ENCODE results near the gene CDCA4. TPM values are rescaled to one million over a fixed set of nuclear protein-coding genes. Genes with fewer than 3 reads are reported as not detected.
A peak's percentile ranks its signal among the peaks of the same experiment; 100 is the strongest.

The CDCA4 gene
- 26.9 and 31.0 TPM in 2 replicates for total RNA-seq (2013; cell fraction: nucleolus; rRNA removed)
- total RNA-seq (2014; rRNA removed): 59.0 and 62.9 TPM in 2 replicates
- total RNA-seq (2014; rRNA removed; fragmentation: Illumina TruSeq; extraction: Trizol): 28.7 and 30.1 TPM in 2 replicates
- 56.3 and 60.2 TPM in 2 replicates for total RNA-seq (2021)
- polyA plus RNA-seq (2011; ENCODE audit: low read depth): 12.7 TPM
- polyA plus RNA-seq (2011; rRNA removed): 35.4 and 48.5 TPM in 2 replicates
- polyA plus RNA-seq (2011; cell fraction: cytosol; rRNA removed): 50.6 and 63.1 TPM in 2 replicates
- polyA plus RNA-seq (2011; cell fraction: nucleus; rRNA removed): 32.4 and 40.6 TPM in 2 replicates
- 27.2 and 36.2 TPM in 2 replicates for polyA plus RNA-seq (2012)
- polyA plus RNA-seq (2014; fragmentation: Illumina TruSeq; extraction: Trizol): 14.4 and 23.3 TPM in 2 replicates
- polyA plus RNA-seq (2014; fragmentation: Nextera tagmentation; extraction: Ambion mirVana): 10 to 100 TPM; 10.4 to 16.1 TPM
- 55.7 and 59.3 TPM in 2 replicates for polyA plus RNA-seq (2014; rRNA removed)
- 10 to 100 TPM; 61.7 to 64.0 TPM for polyA plus RNA-seq (2016; fragmentation: Nextera tagmentation; extraction: Ambion mirVana)
- polyA minus RNA-seq (2011; rRNA and poly(A)+ RNA removed): 25.7 and 41.9 TPM in 2 replicates
- polyA minus RNA-seq (2011; cell fraction: cytosol; rRNA and poly(A)+ RNA removed): 16.9 and 21.2 TPM in 2 replicates
- 8.0 and 14.2 TPM in 2 replicates for polyA minus RNA-seq (2011; cell fraction: nucleus; rRNA and poly(A)+ RNA removed)
- Bru-seq, nascent RNA: percentile 89 among the genes with signal in this experiment
- percentile 79 among the genes with signal in this experiment for BruChase-seq, experiment 1, labeled RNA remaining after a 6-hour chase
- BruChase-seq, experiment 2, labeled RNA remaining after a 2-hour chase: percentile 92 among the genes with signal in this experiment
- long read RNA-seq, experiment 1, transcript CDCA4-201 (2 exons, 2,513 nt): major isoform, 99 of 114 reads
- long read RNA-seq, experiment 1, partial matches to known transcripts: 0 of 114 reads
- long read RNA-seq, experiment 1, other reads (novel, unspliced or antisense): 14 of 114 reads
- long read RNA-seq, experiment 2, transcript CDCA4-201 (2 exons, 2,513 nt): major isoform, 61 of 77 reads
- long read RNA-seq, experiment 2, partial matches to known transcripts: 0 of 77 reads
- long read RNA-seq, experiment 2, other reads (novel, unspliced or antisense): 14 of 77 reads

- CTCF ChIA-PET: interaction anchor here (0.9 to 1.3 kb wide), 3 partner anchors 25 to 65 kb away, joined by 3 to 4 read pairs (median 3); no protein-coding TSS in a partner anchor
- H3K9ac ChIP-seq (ENCODE audit: control insufficient read depth, insufficient read depth, low read length): peak within 1 kb of the TSS; percentile 95
- WGBS (ENCODE audit: insufficient coverage, insufficient replicate concordance, low lambda C conversion rate, missing lambda C conversion rate): under 1% methylated on average over 53 of the region's 115 CpGs
- POLR2A ChIA-PET: interaction anchor here (0.6 to 2.4 kb wide), 9 partner anchors 15 to 511 kb away, joined by 3 to 13 read pairs (median 5); partner anchors contain the start of genes CLBA1, GPR132 and SIVA1
- SMC1A ChIA-PET (ENCODE audit: uncharacterized antibody, unreplicated experiment): interaction anchor here (1.0 kb wide), 1 partner anchor 24 kb away, joined by 3 read pairs; no protein-coding TSS in a partner anchor
- intact Hi-C loops (cut with micrococcal nuclease; ENCODE audit: unreplicated experiment): loop anchor here (5.0 kb wide), 1 partner anchor 46 kb away; the partner anchor contains the start of gene GPR132
- ATAC-seq (peak; percentile 78), DNase-seq (ENCODE audit: low read depth, low spot score) (peak; percentile 66), FAIRE-seq (peak; percentile 56)
- no TSS peak for BruUV-seq (replicated peaks)
- H2AFZ ChIP-seq (ENCODE audit: control insufficient read depth, low read depth, low read length): peak within 1 kb of the TSS; percentile 46
- H3K4me1 ChIP-seq (ENCODE audit: control insufficient read depth, insufficient read depth, low read length): peaks cover 19% of the 10 kb centered on the region
- H3K36me3 ChIP-seq (ENCODE audit: control insufficient read depth in 2 of 2, insufficient read depth in 2 of 2, low read length in 1 of 2): peaks cover 0 to 6% of the 10 kb centered on the region in 2 experiments; a peak in 2 of 4 replicates
- no peaks in the 10 kb centered on the region for H3K27me3 ChIP-seq (replicated peaks in 1 of 2; ENCODE audit: control insufficient read depth in 2 of 2, insufficient read depth in 2 of 2, low read length in 1 of 2)
- peaks cover 65% of the 10 kb centered on the region for H3K79me2 ChIP-seq (ENCODE audit: control insufficient read depth, insufficient read depth, low read length)
- in situ Hi-C loops (cut with MboI): no loop called here
- RAD21 ChIA-PET (ENCODE audit: unreplicated experiment): interaction anchor here (0.9 to 3.9 kb wide), 5 partner anchors 24 to 66 kb away, joined by 3 to 25 read pairs (median 5); partner anchors contain the start of genes CLBA1 and GPR132
- H3K4me3 ChIP-seq: peak within 1 kb of the TSS; percentile 89
- no peaks in the 10 kb centered on the region for H4K20me1 ChIP-seq (ENCODE audit: control insufficient read depth, insufficient read depth)
- H3K27ac ChIP-seq (ENCODE audit: control insufficient read depth, insufficient read depth): peak within 1 kb of the TSS; percentile 93
- H3K4me2 ChIP-seq (ENCODE audit: control insufficient read depth, insufficient read depth): peak within 1 kb of the TSS; percentile 97
- H3K9me3 ChIP-seq (replicated peaks; ENCODE audit: control insufficient read depth, insufficient read depth, low read length): no peaks in the 10 kb centered on the region
- TF ChIP-seq IRF5 (IDR thresholded peaks at IDR 0.05; ENCODE audit: borderline replicate concordance) (no peak), ZNF24 (IDR thresholded peaks at IDR 0.05) (no peak), E4F1 (IDR thresholded peaks at IDR 0.05; ENCODE audit: borderline replicate concordance, partially characterized antibody) (no peak), GATAD2B (conservative IDR thresholded peaks at IDR 0.05; ENCODE audit: low read depth) (peak; percentile 82), IRF3 (IDR thresholded peaks at IDR 0.05) (no peak), TCF3 (IDR thresholded peaks at IDR 0.05; ENCODE audit: borderline replicate concordance, insufficient read depth, low read depth, low read length) (0 out of 2 replicates have a peak, but pooled peaks have one; percentile 2), BCL3 (IDR thresholded peaks at IDR 0.05; ENCODE audit: borderline replicate concordance, insufficient read depth, low read depth, low read length, poor library complexity, severe bottlenecking) (no peak), PAX5 (IDR thresholded peaks at IDR 0.05; ENCODE audit: borderline replicate concordance, low read depth, low read length) (no peak), SPI1 (IDR thresholded peaks at IDR 0.05; ENCODE audit: borderline replicate concordance, insufficient read depth, low read depth, low read length) (no peak)
Measured at GRCh38 chr14:105020815-105021655, at the start of gene CDCA4. CDCA4 (minus strand) TSS chr14:105021083; CDS start chr14:105011929, 9,154 bp downstream.

Measured in GM12878 (cell line).